Liver (tissue), 9 donors: ENCODE measurements around the gene ZG16B. TPM values are rescaled to one million over a fixed set of nuclear protein-coding genes. Genes with fewer than 3 reads are reported as not detected.

Source experiments
- DNase-seq: peaks from one replicate; pipeline ENCODE4 v3.0.0-alpha.2; 2017; ENCODE audit warnings: low spot score
- H3K27ac ChIP-seq, 2 donors: one replicate each; pipeline ENCODE4 v1.7.0; 2013; ENCODE audit warnings: inconsistent platforms in 2 of 2, low read length in 2 of 2, control low read depth in 1 of 2, low read depth in 1 of 2, mild to moderate bottlenecking in 1 of 2
- H3K27me3 ChIP-seq, 4 donors: one replicate each; pipeline versions ENCODE4 v1.6.1 to v1.7.0; 2013; ENCODE audit warnings: low read length in 3 of 4, inconsistent platforms in 1 of 4, mild to moderate bottlenecking in 1 of 4, moderate library complexity in 1 of 4; ENCODE audit not compliant: control insufficient read depth in 4 of 4, insufficient read depth in 4 of 4
- H3K36me3 ChIP-seq, 4 donors: one replicate each; pipeline versions ENCODE4 v1.6.1 to v1.7.0; 2013; ENCODE audit warnings: low read length in 3 of 4, mild to moderate bottlenecking in 3 of 4, low read depth in 1 of 4, moderate library complexity in 1 of 4; ENCODE audit not compliant: control insufficient read depth in 4 of 4, insufficient read depth in 3 of 4
- H3K4me1 ChIP-seq, 4 donors: one replicate each; pipeline versions ENCODE4 v1.6.1 to v1.7.0; 2013; ENCODE audit warnings: low read length in 3 of 4, mild to moderate bottlenecking in 3 of 4, moderate library complexity in 1 of 4; ENCODE audit not compliant: control insufficient read depth in 4 of 4, insufficient read depth in 4 of 4
- H3K4me3 ChIP-seq, 3 donors: one replicate each; pipeline versions ENCODE4 v1.6.1 to v1.7.0; 2013; ENCODE audit warnings: low read length in 3 of 3, control low read depth in 1 of 3, low read depth in 1 of 3, mild to moderate bottlenecking in 1 of 3
- H3K9ac ChIP-seq, 2 donors: one replicate each; pipeline ENCODE4 v1.7.0; 2013; ENCODE audit warnings: low read length in 2 of 2, mild to moderate bottlenecking in 2 of 2, moderate library complexity in 2 of 2, control low read depth in 1 of 2, low read depth in 1 of 2
- H3K9me3 ChIP-seq, 4 donors: one replicate each; pipeline versions ENCODE4 v1.6.1 to v1.7.0; 2013; ENCODE audit warnings: low read length in 3 of 4; ENCODE audit not compliant: control insufficient read depth in 4 of 4
- EGR1 ChIP-seq, 2 donors: IDR thresholded peaks; 2 replicates each; pipeline ENCODE4 v1.6.1; 2016 to 2018; ENCODE audit warnings: antibody characterized with exemption in 2 of 2, low read depth in 2 of 2
- FOXA1 ChIP-seq: IDR thresholded peaks from 2 replicates; pipeline ENCODE4 v1.6.1; 2016; ENCODE audit warnings: antibody characterized with exemption
- FOXA2 ChIP-seq: IDR thresholded peaks from 2 replicates; pipeline ENCODE4 v1.6.1; 2016; ENCODE audit warnings: antibody characterized with exemption
- GABPA ChIP-seq, 2 donors: IDR thresholded peaks in 1 of 2; conservative IDR thresholded peaks in 1 of 2; 2 replicates each; pipeline ENCODE4 v1.6.1; 2016; ENCODE audit warnings: antibody characterized with exemption in 2 of 2, mild to moderate bottlenecking in 1 of 2, moderate library complexity in 1 of 2
- HNF4A ChIP-seq, 2 donors: conservative IDR thresholded peaks; 2 replicates each; pipeline ENCODE4 v1.6.1; 2016; ENCODE audit warnings: antibody characterized with exemption in 2 of 2, mild to moderate bottlenecking in 2 of 2
- HNF4G ChIP-seq: IDR thresholded peaks from 2 replicates; pipeline ENCODE4 v1.6.1; 2016; ENCODE audit warnings: antibody characterized with exemption
- JUND ChIP-seq, 2 donors: IDR thresholded peaks; 2 replicates each; pipeline ENCODE4 v1.6.1; 2016; ENCODE audit warnings: antibody characterized with exemption in 2 of 2
- NR2F2 ChIP-seq: IDR thresholded peaks from 2 replicates; pipeline ENCODE4 v1.6.1; 2016; ENCODE audit warnings: antibody characterized with exemption
- RAD21 ChIP-seq, 2 donors: IDR thresholded peaks; 2 replicates each; pipeline ENCODE4 v1.6.1; 2016; ENCODE audit warnings: antibody characterized with exemption in 2 of 2, mild to moderate bottlenecking in 2 of 2
- SP1 ChIP-seq: IDR thresholded peaks from 2 replicates; pipeline ENCODE4 v1.6.1; 2018; ENCODE audit warnings: antibody characterized with exemption, mild to moderate bottlenecking
- TAF1 ChIP-seq: conservative IDR thresholded peaks from 2 replicates; pipeline ENCODE4 v1.6.1; 2016; ENCODE audit warnings: antibody characterized with exemption, mild to moderate bottlenecking
- WGBS: extraction: QIAGEN DNeasy Blood & Tissue Kit; methylation state at CpG from one replicate; pipeline ENCODE4 v1.1.7; 2013; 5-methylcytosine and 5-hydroxymethylcytosine counted together
- polyA plus RNA-seq, 2 donors: library from polyadenylated mRNA; stranded (reverse) in 1 of 2; unstranded in 1 of 2; fragments of 200-250 nt in 1 of 2; fragments of >200 nt in 1 of 2; fragmentation: Nextera tagmentation in 1 of 2; extraction: Ambion mirVana in 1 of 2; gene quantifications; one replicate each; pipeline versions ENCODE4 v1.2.1 to v1.2.3, GENCODE V29; 2013 to 2015
- total RNA-seq, 2 donors: library from RNA; depleted of rRNA; stranded (reverse); fragments of >200 nt; gene quantifications; one replicate each; pipeline ENCODE4 v1.2.3, GENCODE V29; 2014
- TF ChIP-seq, protein P1 (sequence below): IDR thresholded peaks from 2 replicates; pipeline ENCODE4 v1.6.1; 2016; ENCODE audit warnings: antibody characterized with exemption, mild to moderate bottlenecking
- TF ChIP-seq, protein P2 (sequence below): IDR thresholded peaks from 2 replicates; pipeline ENCODE4 v1.6.1; 2016; ENCODE audit warnings: antibody characterized with exemption
- donor health status: healthy.
- donor health status: healthy.
- donor health status: healthy.
- donor health status: healthy.
- donor health status: healthy.

The ZG16B gene
- total and polyA plus RNA-seq, 4 donors, result 0.24 to 0.79 (median 0.43) TPM

DNA sequence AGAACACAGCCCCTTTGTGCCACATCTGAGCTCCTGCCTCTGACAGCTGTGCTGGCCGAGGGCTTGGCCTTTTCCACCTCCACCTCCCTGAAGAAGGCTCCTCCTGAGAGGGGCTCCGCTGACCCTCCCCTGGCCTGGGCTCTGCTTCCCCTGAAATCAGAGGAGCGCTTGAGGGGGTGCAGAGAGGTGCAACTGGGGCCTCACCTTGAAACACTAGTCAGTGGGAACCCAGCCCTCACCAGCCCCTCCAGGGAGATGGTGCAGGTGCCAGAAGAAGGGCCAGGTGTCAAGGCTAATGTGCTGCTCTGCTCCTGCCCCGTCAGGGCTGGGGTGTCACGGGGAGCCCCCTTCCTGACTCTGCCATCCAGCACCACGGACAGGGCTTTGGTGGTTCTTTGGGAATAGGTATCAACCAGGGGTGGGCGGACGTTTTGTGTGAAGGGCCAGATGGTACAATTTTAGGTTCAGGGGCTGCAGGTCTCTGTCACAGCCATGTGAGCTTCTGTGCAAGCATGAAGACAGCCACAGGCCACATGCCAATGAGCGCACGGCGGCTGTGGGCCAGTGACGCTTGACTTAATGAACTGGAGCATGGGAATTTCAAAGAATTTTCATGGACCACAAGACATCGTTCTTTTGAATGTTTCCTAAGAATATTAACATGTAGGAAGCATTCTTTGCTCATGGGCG, 2.1 kb upstream of the ZG16B start (continued):
- TF ChIP-seq, protein P1, sequence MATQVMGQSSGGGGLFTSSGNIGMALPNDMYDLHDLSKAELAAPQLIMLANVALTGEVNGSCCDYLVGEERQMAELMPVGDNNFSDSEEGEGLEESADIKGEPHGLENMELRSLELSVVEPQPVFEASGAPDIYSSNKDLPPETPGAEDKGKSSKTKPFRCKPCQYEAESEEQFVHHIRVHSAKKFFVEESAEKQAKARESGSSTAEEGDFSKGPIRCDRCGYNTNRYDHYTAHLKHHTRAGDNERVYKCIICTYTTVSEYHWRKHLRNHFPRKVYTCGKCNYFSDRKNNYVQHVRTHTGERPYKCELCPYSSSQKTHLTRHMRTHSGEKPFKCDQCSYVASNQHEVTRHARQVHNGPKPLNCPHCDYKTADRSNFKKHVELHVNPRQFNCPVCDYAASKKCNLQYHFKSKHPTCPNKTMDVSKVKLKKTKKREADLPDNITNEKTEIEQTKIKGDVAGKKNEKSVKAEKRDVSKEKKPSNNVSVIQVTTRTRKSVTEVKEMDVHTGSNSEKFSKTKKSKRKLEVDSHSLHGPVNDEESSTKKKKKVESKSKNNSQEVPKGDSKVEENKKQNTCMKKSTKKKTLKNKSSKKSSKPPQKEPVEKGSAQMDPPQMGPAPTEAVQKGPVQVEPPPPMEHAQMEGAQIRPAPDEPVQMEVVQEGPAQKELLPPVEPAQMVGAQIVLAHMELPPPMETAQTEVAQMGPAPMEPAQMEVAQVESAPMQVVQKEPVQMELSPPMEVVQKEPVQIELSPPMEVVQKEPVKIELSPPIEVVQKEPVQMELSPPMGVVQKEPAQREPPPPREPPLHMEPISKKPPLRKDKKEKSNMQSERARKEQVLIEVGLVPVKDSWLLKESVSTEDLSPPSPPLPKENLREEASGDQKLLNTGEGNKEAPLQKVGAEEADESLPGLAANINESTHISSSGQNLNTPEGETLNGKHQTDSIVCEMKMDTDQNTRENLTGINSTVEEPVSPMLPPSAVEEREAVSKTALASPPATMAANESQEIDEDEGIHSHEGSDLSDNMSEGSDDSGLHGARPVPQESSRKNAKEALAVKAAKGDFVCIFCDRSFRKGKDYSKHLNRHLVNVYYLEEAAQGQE, result no peak
- TF ChIP-seq RAD21 (IDR thresholded peaks at IDR 0.05) (no peak), JUND (IDR thresholded peaks at IDR 0.05) (no peak), FOXA1 (no peak), EGR1 (IDR thresholded peaks at IDR 0.05; ENCODE audit: low read depth in 2 of 2) (no peak), TAF1 (no peak), FOXA2 (no peak)
- TF ChIP-seq, protein P2, sequence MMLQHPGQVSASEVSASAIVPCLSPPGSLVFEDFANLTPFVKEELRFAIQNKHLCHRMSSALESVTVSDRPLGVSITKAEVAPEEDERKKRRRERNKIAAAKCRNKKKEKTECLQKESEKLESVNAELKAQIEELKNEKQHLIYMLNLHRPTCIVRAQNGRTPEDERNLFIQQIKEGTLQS, result no peak

DNA sequence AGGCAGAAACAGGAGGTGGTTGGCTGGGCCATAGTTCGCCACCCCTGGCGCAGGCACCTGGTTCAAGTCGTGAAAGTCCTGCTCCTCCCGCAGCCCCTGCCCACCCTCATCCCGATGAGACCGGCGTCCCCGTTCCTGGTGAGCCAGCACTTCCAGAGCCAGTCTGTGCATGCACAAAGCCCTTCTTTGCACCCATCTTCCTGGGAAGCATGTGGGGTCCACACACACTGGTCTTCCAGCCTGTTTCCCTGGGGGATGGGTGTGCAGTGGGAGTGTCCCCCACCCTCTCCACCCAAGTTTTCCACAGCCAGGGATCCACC, 1.6 kb upstream of the ZG16B start:
- Histone ChIP-seq H3K27ac (no peak overlapping the region), H3K4me3 (no peak overlapping the region), H3K4me1 (no peaks in the 10 kb centered on the region), H3K27me3 (peaks cover 0 to 2% (median 0%) of the 10 kb centered on the region in 4 donors), H3K9me3 (no peaks in the 10 kb centered on the region), H3K9ac (no peak overlapping the region), H3K36me3 (no peaks in the 10 kb centered on the region)
- TF ChIP-seq HNF4G (no peak), SP1 (no peak), EGR1 (IDR thresholded peaks at IDR 0.05; ENCODE audit: low read depth in 2 of 2) (no peak)
- 86% methylated on average over 8 of the region's 8 CpGs for WGBS
- no peak for DNase-seq

DNA sequence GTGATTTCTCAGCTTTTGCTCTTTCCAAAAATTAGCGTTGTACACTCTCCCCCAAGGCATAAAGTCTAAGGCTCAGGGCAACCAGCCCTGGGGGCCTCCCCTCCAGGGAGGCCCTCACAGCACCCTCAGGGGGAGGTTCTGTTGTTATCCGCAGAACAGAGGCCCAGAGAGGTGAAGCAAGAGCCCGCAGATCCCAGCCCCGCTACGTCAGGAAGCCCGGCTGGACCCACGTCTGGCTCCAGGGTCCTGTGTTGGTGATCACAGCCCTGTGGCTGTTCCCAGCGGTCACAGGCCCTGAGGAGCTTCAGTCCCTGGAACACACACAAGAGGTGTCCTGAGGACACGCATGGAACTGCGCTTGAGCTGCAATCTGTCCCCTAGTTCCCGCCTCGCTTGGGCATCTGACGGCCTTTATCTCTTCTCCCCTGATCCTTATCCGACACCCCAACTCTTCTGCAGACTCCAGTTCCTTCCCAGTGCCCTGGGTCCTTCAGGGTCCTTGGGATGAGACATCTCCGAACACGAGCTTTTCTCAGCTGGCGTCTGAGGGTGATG, 1.1 kb upstream of the ZG16B start:
- H3K4me3 ChIP-seq, result no peak overlapping the region
- no peak for TF ChIP-seq SP1
- TF ChIP-seq NR2F2, result no peak
- TF ChIP-seq FOXA2, result no peak
- TF ChIP-seq RAD21 (IDR thresholded peaks at IDR 0.05), result no peak
- no peak for TF ChIP-seq GABPA (IDR thresholded peaks at IDR 0.05 in 1 of 2, conservative IDR thresholded peaks at IDR 0.05 in 1 of 2)
- TF ChIP-seq HNF4A (conservative IDR thresholded peaks at IDR 0.05), result no peak
- TF ChIP-seq, protein P1, result no peak
- TF ChIP-seq, protein P2, result no peak
- TF ChIP-seq EGR1 (IDR thresholded peaks at IDR 0.05; ENCODE audit: low read depth in 2 of 2), result no peak
- H3K27ac ChIP-seq, result no peak overlapping the region
- H3K36me3 ChIP-seq, result no peaks in the 10 kb centered on the region
- WGBS, result 89% methylated on average over 17 of the region's 17 CpGs
- no peak overlapping the region for H3K9ac ChIP-seq
- H3K4me1 ChIP-seq, result no peaks in the 10 kb centered on the region
- no peaks in the 10 kb centered on the region for H3K9me3 ChIP-seq
- H3K27me3 ChIP-seq, result peaks cover 0 to 2% (median 0%) of the 10 kb centered on the region in 4 donors
- DNase-seq, result no peak
